ENCODE results near the gene FLOT1.

DNA sequence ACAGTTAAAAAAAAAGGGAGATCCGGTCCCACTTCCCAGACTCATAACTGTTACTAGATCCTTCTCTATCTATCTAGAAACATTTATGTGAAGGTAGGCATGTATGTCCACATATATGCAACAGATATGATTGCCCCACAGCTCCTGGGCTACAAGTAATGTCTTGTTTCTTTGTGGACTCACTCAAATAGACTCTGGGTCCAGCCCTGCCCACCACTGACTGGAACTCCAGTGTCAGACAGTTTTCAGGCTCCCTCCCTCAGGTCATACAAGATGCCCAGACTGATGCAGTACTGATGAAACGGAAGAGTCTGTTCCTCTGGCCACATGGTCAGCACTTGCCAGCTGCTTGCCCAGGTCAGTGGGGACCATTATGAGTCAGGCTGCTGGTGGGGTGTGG is 32.6 kb upstream of the FLOT1 start:
- TF ChIP-seq POLR2A (IDR thresholded peaks at IDR 0.05): no peak
- TF ChIP-seq, protein P1, sequence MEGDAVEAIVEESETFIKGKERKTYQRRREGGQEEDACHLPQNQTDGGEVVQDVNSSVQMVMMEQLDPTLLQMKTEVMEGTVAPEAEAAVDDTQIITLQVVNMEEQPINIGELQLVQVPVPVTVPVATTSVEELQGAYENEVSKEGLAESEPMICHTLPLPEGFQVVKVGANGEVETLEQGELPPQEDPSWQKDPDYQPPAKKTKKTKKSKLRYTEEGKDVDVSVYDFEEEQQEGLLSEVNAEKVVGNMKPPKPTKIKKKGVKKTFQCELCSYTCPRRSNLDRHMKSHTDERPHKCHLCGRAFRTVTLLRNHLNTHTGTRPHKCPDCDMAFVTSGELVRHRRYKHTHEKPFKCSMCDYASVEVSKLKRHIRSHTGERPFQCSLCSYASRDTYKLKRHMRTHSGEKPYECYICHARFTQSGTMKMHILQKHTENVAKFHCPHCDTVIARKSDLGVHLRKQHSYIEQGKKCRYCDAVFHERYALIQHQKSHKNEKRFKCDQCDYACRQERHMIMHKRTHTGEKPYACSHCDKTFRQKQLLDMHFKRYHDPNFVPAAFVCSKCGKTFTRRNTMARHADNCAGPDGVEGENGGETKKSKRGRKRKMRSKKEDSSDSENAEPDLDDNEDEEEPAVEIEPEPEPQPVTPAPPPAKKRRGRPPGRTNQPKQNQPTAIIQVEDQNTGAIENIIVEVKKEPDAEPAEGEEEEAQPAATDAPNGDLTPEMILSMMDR (IDR thresholded peaks at IDR 0.05): no peak

Data from esophagus squamous epithelium (tissue), 4 donors.